Right cardiac atrium (tissue), 5 donors: Measurements from ENCODE around the gene PLEKHG5. TPM values are rescaled to one million over a fixed set of nuclear protein-coding genes. Genes with fewer than 3 reads are reported as not detected.

Experiments
- ATAC-seq, 2 donors: fragments of 200-7000 bp; cut with Tn5 transposase; one replicate each; pipeline versions ENCODE4 v1.8.0 to v1.9.1; 2020; ENCODE audit warnings: moderate library complexity in 2 of 2, mild to moderate bottlenecking in 1 of 2
- DNase-seq, 3 donors: peaks; one replicate each; pipeline ENCODE4 v3.0.0-alpha.2; 2020
- H3K27ac ChIP-seq: one replicate; pipeline ENCODE4 v1.5.1; 2013; ENCODE audit warnings: mild to moderate bottlenecking, low read length, control low read depth, moderate library complexity
- H3K27me3 ChIP-seq: one replicate; pipeline ENCODE4 v1.6.1; 2013; ENCODE audit not compliant: control insufficient read depth, insufficient read depth
- H3K4me1 ChIP-seq: one replicate; pipeline ENCODE4 v1.6.1; 2013; ENCODE audit warnings: low read length; ENCODE audit not compliant: control insufficient read depth, insufficient read depth
- H3K4me3 ChIP-seq: one replicate; pipeline ENCODE4 v1.5.1; 2013; ENCODE audit warnings: low read length, control low read depth
- H3K9me3 ChIP-seq: one replicate; pipeline ENCODE4 v1.6.1; 2013; ENCODE audit warnings: low read length; ENCODE audit not compliant: control insufficient read depth
- WGBS: extraction: QIAGEN DNeasy Blood & Tissue Kit; methylation state at CpG from one replicate; pipeline ENCODE4 v1.1.7; 2013; 5-methylcytosine and 5-hydroxymethylcytosine counted together
- intact Hi-C, 4 donors: fragments of 100-400 bp; cut with DNase I; formaldehyde crosslinking; loops; one replicate each; pipeline versions ENCODE4 v1.11.0 to v1.14.0; 2022 to 2023
- microRNA-seq, 2 donors: library from miRNA; unstranded; fragments of <30 nt; microRNA quantifications; one replicate each; pipeline ENCODE4 v1.2.0, GENCODE V29; 2020 to 2021
- polyA plus RNA-seq: library from polyadenylated mRNA; stranded (reverse); fragments of 200-250 nt; gene quantifications from one replicate; pipeline ENCODE4 v1.2.3, GENCODE V29; 2013
- total RNA-seq, 4 donors: library from RNA; stranded (reverse); fragmentation: NEBNext Ultra II Directional; extraction: Animal tissue kit (Norgen Biotek cat#: 25700); gene quantifications; one replicate each; pipeline ENCODE4 v1.2.1, GENCODE V29; 2021
- donor health status: healthy with polysubstance abuse.
- donor health status: DM: no; HTN: yes; CAD: no.
- donor health status: DM: no; HTN: no; CAD: no.
- donor health status: DM: no; HTN: yes; CAD: no; lungs with severe emphysema.
- donor health status: DM: yes; HTN: yes; CAD: no.

The PLEKHG5 gene
- total and polyA plus RNA-seq, 5 donors: 7.0 to 9.9 (median 8.7) TPM

DNA sequence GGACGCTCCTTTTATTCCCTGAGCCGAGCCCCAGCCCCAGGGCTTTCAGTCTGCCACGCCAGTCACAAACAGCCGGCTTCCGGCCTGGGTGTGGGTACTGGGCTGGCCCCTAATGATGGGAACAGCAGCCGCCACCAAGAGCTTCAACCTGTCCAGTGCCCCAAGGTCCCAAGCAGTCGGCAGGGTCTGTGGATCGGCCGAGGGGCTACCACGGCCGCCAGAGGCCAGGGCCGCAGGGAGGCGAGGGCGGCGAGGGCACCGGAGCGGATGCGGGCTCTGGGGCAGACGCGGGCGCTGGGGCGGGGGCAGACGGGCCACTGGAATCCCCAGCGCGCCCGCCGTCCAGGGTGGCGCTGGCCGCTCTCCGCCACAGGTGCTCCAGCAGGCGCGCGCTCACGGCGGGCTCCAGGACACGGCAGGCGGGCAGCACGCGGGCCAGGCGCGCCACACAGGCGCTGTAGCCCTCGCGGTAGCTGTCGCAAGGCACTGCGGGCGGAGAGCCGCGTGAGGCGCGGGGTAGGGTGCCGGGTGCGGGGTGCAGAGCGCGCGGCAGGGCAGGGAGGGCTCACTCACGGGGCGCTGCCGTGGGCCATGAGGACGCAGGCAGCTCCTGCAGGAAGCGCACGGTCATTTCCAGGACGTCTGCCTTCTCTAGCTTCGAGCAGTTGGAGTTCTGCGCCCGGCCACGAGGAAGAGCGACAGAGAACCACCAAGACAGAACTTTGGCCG lies 72.6 kb downstream of the PLEKHG5 start:
- H3K4me3 ChIP-seq: peak overlapping the region; percentile 46
- H3K4me1 ChIP-seq: no peaks in the 10 kb centered on the region
- intact Hi-C loops: no loop called here
- WGBS: 10% methylated on average over 69 of the region's 69 CpGs
- ATAC-seq (no peak), DNase-seq (no peak)
- H3K9me3 ChIP-seq: no peaks in the 10 kb centered on the region
- H3K27me3 ChIP-seq: no peaks in the 10 kb centered on the region
- no peak overlapping the region for H3K27ac ChIP-seq

GRCh38 chr1:6417961-6418667 lies 73.4 kb downstream of the PLEKHG5 start:
- H3K4me3 ChIP-seq: no peak overlapping the region
- DNase-seq (no peak), ATAC-seq (no peak)
- no peaks in the 10 kb centered on the region for H3K9me3 ChIP-seq
- intact Hi-C loops: no loop called here
- 67% methylated on average over 8 of the region's 8 CpGs for WGBS
- no peak overlapping the region for H3K27ac ChIP-seq
- no peaks in the 10 kb centered on the region for H3K4me1 ChIP-seq
- no peaks in the 10 kb centered on the region for H3K27me3 ChIP-seq

Small RNA genes lying within 50 kb of the gene (microRNA-seq; reads per million reads assigned to microRNA genes)
- gene MIR4252: 0 reads per million in 2 donors

Other genes starting within 250 kb of the PLEKHG5 start
- not detected for gene HES3, start 247.5 kb downstream of the PLEKHG5 start, total RNA-seq
- not detected for gene HES3, start 247.5 kb downstream of the PLEKHG5 start, polyA plus RNA-seq
- gene GPR153, start 230.6 kb downstream of the PLEKHG5 start, total RNA-seq: 10 to 100 TPM in 2 of 4 donors, 1 to 10 TPM in 2; 6.7 to 14.3 (median 10.5) TPM
- gene GPR153, start 230.6 kb downstream of the PLEKHG5 start, polyA plus RNA-seq: 9.3 TPM
- gene ACOT7, start 97.9 kb downstream of the PLEKHG5 start, total RNA-seq: 1 to 10 TPM; 5.9 to 9.5 (median 7.9) TPM
- gene ACOT7, start 97.9 kb downstream of the PLEKHG5 start, polyA plus RNA-seq: 7.5 TPM
- under 1 TPM in 1 of 4 donors, not detected in 3; 0.17 TPM for gene HES2, start 71.7 kb downstream of the PLEKHG5 start, total RNA-seq
- not detected for gene HES2, start 71.7 kb downstream of the PLEKHG5 start, polyA plus RNA-seq
- gene ESPN, start 66.9 kb downstream of the PLEKHG5 start, total RNA-seq: 1 to 10 TPM in 2 of 4 donors, under 1 TPM in 2; 0.37 to 1.7 (median 0.84) TPM
- gene ESPN, start 66.9 kb downstream of the PLEKHG5 start, polyA plus RNA-seq: 0.23 TPM
- gene TNFRSF25, start 25.5 kb downstream of the PLEKHG5 start, total RNA-seq: 1 to 10 TPM; 4.4 to 6.4 (median 5.1) TPM
- gene TNFRSF25, start 25.5 kb downstream of the PLEKHG5 start, polyA plus RNA-seq: 6.6 TPM
- 10 to 100 TPM; 12.8 to 17.1 (median 15.6) TPM for gene NOL9, start 62.8 kb upstream of the PLEKHG5 start, total RNA-seq
- 6.0 TPM for gene NOL9, start 62.8 kb upstream of the PLEKHG5 start, polyA plus RNA-seq
- not detected for gene TAS1R1, start 63.6 kb upstream of the PLEKHG5 start, total RNA-seq
- not detected for gene TAS1R1, start 63.6 kb upstream of the PLEKHG5 start, polyA plus RNA-seq
- gene ZBTB48, start 88.3 kb upstream of the PLEKHG5 start, total RNA-seq: 10 to 100 TPM; 11.3 to 18.4 (median 15.0) TPM
- gene ZBTB48, start 88.3 kb upstream of the PLEKHG5 start, polyA plus RNA-seq: 14.7 TPM
- gene KLHL21, start 111.2 kb upstream of the PLEKHG5 start, total RNA-seq: 10 to 100 TPM; 54.9 to 71.3 (median 65.9) TPM
- gene KLHL21, start 111.2 kb upstream of the PLEKHG5 start, polyA plus RNA-seq: 57.7 TPM
- gene PHF13, start 122.1 kb upstream of the PLEKHG5 start, total RNA-seq: 1 to 10 TPM; 6.4 to 9.7 (median 7.9) TPM
- 4.8 TPM for gene PHF13, start 122.1 kb upstream of the PLEKHG5 start, polyA plus RNA-seq
- gene THAP3, start 133.2 kb upstream of the PLEKHG5 start, total RNA-seq: 10 to 100 TPM; 10.2 to 17.9 (median 14.3) TPM
- gene THAP3, start 133.2 kb upstream of the PLEKHG5 start, polyA plus RNA-seq: 20.8 TPM
- 10 to 100 TPM; 50.5 to 65.6 (median 56.6) TPM for gene DNAJC11, start 210.1 kb upstream of the PLEKHG5 start, total RNA-seq
- 37.5 TPM for gene DNAJC11, start 210.1 kb upstream of the PLEKHG5 start, polyA plus RNA-seq